ENCODE data around the gene SLC66A1.

DNA sequence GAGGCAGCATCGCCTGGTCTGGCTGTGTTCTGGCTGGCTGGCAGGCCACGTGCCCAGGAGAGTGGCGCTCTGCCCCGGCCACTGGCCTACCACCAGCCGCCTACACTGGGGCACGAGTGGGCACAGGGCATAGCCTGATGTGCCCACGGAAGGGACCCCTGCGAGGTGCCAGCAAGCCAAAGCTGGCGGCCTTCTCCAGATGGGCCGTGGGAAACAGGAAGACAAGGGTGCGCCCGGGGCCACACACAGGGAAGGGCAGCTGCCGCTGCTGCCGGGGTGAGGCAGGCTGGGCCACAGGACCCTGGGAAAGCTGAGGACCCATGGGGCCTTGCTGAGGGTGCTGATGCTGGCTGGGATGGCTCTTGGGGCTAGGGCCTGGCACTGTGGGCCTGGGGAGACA is 40.7 kb downstream of the SLC66A1 start:
- TF ChIP-seq POLR2A (IDR thresholded peaks at IDR 0.05; ENCODE audit: low read depth, low read length) (no peak), FOS (IDR thresholded peaks at IDR 0.05; ENCODE audit: borderline replicate concordance, insufficient read depth, low read length) (no peak), POLR2AphosphoS5 (IDR thresholded peaks at IDR 0.05; ENCODE audit: insufficient read depth, low read depth, low read length) (no peak), EZH2 (IDR thresholded peaks at IDR 0.05; ENCODE audit: borderline replicate concordance, low read depth, low read length, severe bottlenecking) (no peak), GATA2 (IDR thresholded peaks at IDR 0.05; ENCODE audit: insufficient read depth, insufficient read length, low read depth, low read length) (no peak)
- TF ChIP-seq, protein P1, sequence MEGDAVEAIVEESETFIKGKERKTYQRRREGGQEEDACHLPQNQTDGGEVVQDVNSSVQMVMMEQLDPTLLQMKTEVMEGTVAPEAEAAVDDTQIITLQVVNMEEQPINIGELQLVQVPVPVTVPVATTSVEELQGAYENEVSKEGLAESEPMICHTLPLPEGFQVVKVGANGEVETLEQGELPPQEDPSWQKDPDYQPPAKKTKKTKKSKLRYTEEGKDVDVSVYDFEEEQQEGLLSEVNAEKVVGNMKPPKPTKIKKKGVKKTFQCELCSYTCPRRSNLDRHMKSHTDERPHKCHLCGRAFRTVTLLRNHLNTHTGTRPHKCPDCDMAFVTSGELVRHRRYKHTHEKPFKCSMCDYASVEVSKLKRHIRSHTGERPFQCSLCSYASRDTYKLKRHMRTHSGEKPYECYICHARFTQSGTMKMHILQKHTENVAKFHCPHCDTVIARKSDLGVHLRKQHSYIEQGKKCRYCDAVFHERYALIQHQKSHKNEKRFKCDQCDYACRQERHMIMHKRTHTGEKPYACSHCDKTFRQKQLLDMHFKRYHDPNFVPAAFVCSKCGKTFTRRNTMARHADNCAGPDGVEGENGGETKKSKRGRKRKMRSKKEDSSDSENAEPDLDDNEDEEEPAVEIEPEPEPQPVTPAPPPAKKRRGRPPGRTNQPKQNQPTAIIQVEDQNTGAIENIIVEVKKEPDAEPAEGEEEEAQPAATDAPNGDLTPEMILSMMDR (IDR thresholded peaks at IDR 0.05; ENCODE audit: extremely low read depth in 1 of 2, insufficient read depth in 1 of 2, low read depth in 1 of 2, low read length in 2 of 2) = no peak
- TF ChIP-seq, protein P2, sequence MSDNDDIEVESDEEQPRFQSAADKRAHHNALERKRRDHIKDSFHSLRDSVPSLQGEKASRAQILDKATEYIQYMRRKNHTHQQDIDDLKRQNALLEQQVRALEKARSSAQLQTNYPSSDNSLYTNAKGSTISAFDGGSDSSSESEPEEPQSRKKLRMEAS (IDR thresholded peaks at IDR 0.05; ENCODE audit: insufficient read depth, insufficient read length) = no peak

Measured in endothelial cell of umbilical vein (primary cell).